PC-3 (cell line): ENCODE measurements around the gene ADARB2. TPM values are rescaled to one million over a fixed set of nuclear protein-coding genes. Genes with fewer than 3 reads are reported as not detected.

Experiments
- ATAC-seq: fragments of 200-7000 bp; cut with Tn5 transposase; 2 replicates; pipeline ENCODE4 v1.9.1; 2020; ENCODE audit warnings: mild to moderate bottlenecking, moderate library complexity
- BruUV-seq: library from RNA; stranded (reverse); fragments of 400-500 nt; replicated peaks from 2 replicates; lab custom pipeline; 2021; lab: Mats Ljungman, UMichigan
- CTCF ChIA-PET: fragments of 300-600 bp; sonication (Branson Sonifier 250); formaldehyde crosslinking; loops from one replicate; lab custom pipeline; 2022; ENCODE audit warnings: antibody characterized with exemption; lab: Charles Lee
- POLR2A ChIA-PET: fragments of 300-600 bp; sonication (Branson Sonifier 250); formaldehyde crosslinking; loops from one replicate; lab custom pipeline; 2022; ENCODE audit warnings: antibody characterized with exemption; ENCODE audit not compliant: unreplicated experiment; lab: Charles Lee
- DNase-seq: peaks from one replicate; pipeline ENCODE4 v3.0.0-alpha.2; 2015
- H2AFZ ChIP-seq: fragments of 300-600 bp; sonication (generic); 2 replicates; pipeline ENCODE4 v1.6.0; 2016; ENCODE audit warnings: antibody characterized with exemption, low read length
- H3F3A ChIP-seq: fragments of 300-600 bp; sonication (generic); one replicate; pipeline ENCODE4 v1.6.0; 2017; ENCODE audit warnings: antibody characterized with exemption, low read length, control low read depth, mild to moderate bottlenecking; ENCODE audit not compliant: unreplicated experiment
- H3K27ac ChIP-seq: fragments of 300-600 bp; sonication (generic); 2 replicates; pipeline ENCODE4 v1.5.1; 2016; ENCODE audit warnings: mild to moderate bottlenecking, low read length
- H3K27me3 ChIP-seq: fragments of 300-600 bp; sonication (generic); 2 replicates; pipeline ENCODE4 v1.6.1; 2016; ENCODE audit warnings: low read length, mixed read lengths
- H3K36me3 ChIP-seq: fragments of 300-600 bp; sonication (generic); 2 replicates; pipeline ENCODE4 v1.6.1; 2016; ENCODE audit warnings: low read depth, mixed run types, low read length, mixed read lengths
- H3K4me1 ChIP-seq: fragments of 300-600 bp; sonication (generic); 2 replicates; pipeline ENCODE4 v1.5.1; 2016; ENCODE audit warnings: low read length; ENCODE audit not compliant: insufficient read depth
- H3K4me2 ChIP-seq: fragments of 300-600 bp; sonication (generic); 2 replicates; pipeline ENCODE4 v1.6.0; 2016; ENCODE audit warnings: low read length
- H3K4me3 ChIP-seq: fragments of 300-600 bp; sonication (generic); 2 replicates; pipeline ENCODE4 v1.5.1; 2016; ENCODE audit warnings: mild to moderate bottlenecking, low read length, mixed read lengths
- H3K79me2 ChIP-seq: fragments of 300-600 bp; sonication (generic); 2 replicates; pipeline ENCODE4 v1.6.1; 2017; ENCODE audit warnings: low read length, mixed read lengths
- H3K9ac ChIP-seq: fragments of 300-600 bp; sonication (generic); 2 replicates; pipeline ENCODE4 v1.6.0; 2016; ENCODE audit warnings: mild to moderate bottlenecking, low read length
- H3K9me2 ChIP-seq: fragments of 300-600 bp; sonication (generic); replicated peaks from 2 replicates; pipeline ENCODE4 v1.6.1; 2016; ENCODE audit warnings: mixed run types, low read length, mixed read lengths
- H3K9me3 ChIP-seq: fragments of 300-600 bp; sonication (generic); 2 replicates; pipeline ENCODE4 v1.6.1; 2016; ENCODE audit warnings: low read length, mixed read lengths
- H4K20me1 ChIP-seq: fragments of 300-600 bp; sonication (generic); 2 replicates; pipeline ENCODE4 v1.6.1; 2016; ENCODE audit warnings: low read length, mixed read lengths
- EZH2 ChIP-seq: fragments of 300-600 bp; sonication (generic); IDR thresholded peaks from one replicate; pipeline ENCODE4 v1.6.1; 2017; ENCODE audit warnings: antibody characterized with exemption, mild to moderate bottlenecking, low read length; ENCODE audit not compliant: unreplicated experiment
- EZH2phosphoT487 ChIP-seq: fragments of 300-600 bp; sonication (generic); IDR thresholded peaks from 2 replicates; pipeline ENCODE4 v1.6.1; 2018; ENCODE audit warnings: mild to moderate bottlenecking, antibody characterized with exemption, low read length, borderline replicate concordance
- intact Hi-C: fragments of 100-400 bp; cut with micrococcal nuclease; formaldehyde crosslinking; loops from 2 replicates; pipeline ENCODE4 v1.9.0; 2023
- total RNA-seq: library from RNA; depleted of rRNA; stranded (reverse); fragments of >200 nt; gene quantifications from 2 replicates; pipeline ENCODE4 v1.2.3, GENCODE V29; 2014
- TF ChIP-seq, protein P1 (sequence below): fragments of 300-600 bp; sonication (generic); conservative IDR thresholded peaks from 2 replicates; pipeline ENCODE4 v1.5.1; 2017; ENCODE audit warnings: antibody characterized with exemption, low read depth, mild to moderate bottlenecking, low read length

Gene ADARB2
- total RNA-seq, 1 experiment from 2014 or later: not detected

DNA sequence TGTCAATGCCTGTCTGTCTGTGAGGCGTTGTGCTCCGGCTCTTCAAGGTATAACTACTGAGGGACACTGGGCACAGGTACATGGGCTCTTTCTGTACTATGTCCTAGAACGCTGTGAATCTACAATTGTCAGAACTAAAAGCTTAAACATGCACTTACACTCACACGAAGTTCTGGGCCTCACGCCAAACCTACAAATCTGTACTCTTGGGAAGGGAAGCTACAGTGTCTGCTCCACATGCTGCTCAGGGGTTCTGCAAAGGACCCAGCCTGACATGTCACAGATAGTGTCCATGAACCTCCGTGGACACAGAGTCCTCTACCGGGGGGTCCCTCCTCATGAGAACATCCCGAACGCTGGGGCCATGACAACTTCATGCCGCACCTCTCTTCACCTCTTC, 412.4 kb downstream of the ADARB2 start:
- H3K4me3 ChIP-seq: no peak overlapping the region
- BruUV-seq: no TSS peak
- H3K27me3 ChIP-seq: no peaks in the 10 kb centered on the region
- no peaks in the 10 kb centered on the region for H3F3A ChIP-seq
- ATAC-seq (no peak), DNase-seq (no peak)
- H3K9me3 ChIP-seq: no peaks in the 10 kb centered on the region
- H3K9ac ChIP-seq: no peak overlapping the region
- POLR2A ChIA-PET: no interaction called here
- CTCF ChIA-PET: no interaction called here
- TF ChIP-seq EZH2 (no peak), EZH2phosphoT487 (no peak)
- TF ChIP-seq, protein P1, sequence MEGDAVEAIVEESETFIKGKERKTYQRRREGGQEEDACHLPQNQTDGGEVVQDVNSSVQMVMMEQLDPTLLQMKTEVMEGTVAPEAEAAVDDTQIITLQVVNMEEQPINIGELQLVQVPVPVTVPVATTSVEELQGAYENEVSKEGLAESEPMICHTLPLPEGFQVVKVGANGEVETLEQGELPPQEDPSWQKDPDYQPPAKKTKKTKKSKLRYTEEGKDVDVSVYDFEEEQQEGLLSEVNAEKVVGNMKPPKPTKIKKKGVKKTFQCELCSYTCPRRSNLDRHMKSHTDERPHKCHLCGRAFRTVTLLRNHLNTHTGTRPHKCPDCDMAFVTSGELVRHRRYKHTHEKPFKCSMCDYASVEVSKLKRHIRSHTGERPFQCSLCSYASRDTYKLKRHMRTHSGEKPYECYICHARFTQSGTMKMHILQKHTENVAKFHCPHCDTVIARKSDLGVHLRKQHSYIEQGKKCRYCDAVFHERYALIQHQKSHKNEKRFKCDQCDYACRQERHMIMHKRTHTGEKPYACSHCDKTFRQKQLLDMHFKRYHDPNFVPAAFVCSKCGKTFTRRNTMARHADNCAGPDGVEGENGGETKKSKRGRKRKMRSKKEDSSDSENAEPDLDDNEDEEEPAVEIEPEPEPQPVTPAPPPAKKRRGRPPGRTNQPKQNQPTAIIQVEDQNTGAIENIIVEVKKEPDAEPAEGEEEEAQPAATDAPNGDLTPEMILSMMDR: no peak
- no peaks in the 10 kb centered on the region for H3K79me2 ChIP-seq
- H3K4me1 ChIP-seq: no peaks in the 10 kb centered on the region
- intact Hi-C loops: no loop called here
- H3K27ac ChIP-seq: no peak overlapping the region
- no peaks in the 10 kb centered on the region for H4K20me1 ChIP-seq
- no peak overlapping the region for H3K4me2 ChIP-seq
- no peak overlapping the region for H2AFZ ChIP-seq
- H3K9me2 ChIP-seq: no peaks in the 10 kb centered on the region
- H3K36me3 ChIP-seq: no peaks in the 10 kb centered on the region

DNA sequence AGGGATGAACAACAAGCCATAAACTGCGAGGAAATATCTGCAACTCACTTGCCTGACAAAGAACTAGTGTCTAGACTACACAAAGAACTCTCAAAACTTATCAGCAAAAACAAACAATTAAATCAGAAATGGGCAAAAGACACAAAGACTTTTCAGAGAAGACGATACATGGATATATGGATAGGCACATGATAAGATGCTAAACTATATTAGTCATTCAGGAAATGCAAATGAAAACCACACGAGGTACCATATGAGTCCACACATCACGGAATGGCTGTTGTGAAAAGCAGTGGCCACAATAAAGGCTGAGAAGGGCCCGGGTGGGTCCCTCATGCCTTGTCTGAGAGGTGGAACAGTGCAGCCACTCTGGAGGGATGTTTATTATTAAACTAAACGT, 413.4 kb downstream of the ADARB2 start:
- Histone ChIP-seq H3K4me3 (no peak overlapping the region), H3K9me3 (no peaks in the 10 kb centered on the region), H3K27me3 (no peaks in the 10 kb centered on the region), H3K36me3 (no peaks in the 10 kb centered on the region), H3F3A (no peaks in the 10 kb centered on the region), H3K79me2 (no peaks in the 10 kb centered on the region), H2AFZ (no peak overlapping the region), H3K4me2 (no peak overlapping the region), H4K20me1 (no peaks in the 10 kb centered on the region), H3K27ac (no peak overlapping the region), H3K9me2 (no peaks in the 10 kb centered on the region), H3K4me1 (no peaks in the 10 kb centered on the region), H3K9ac (no peak overlapping the region)
- ChIA-PET POLR2A (no interaction called here), CTCF (no interaction called here)
- intact Hi-C loops: no loop called here
- TF ChIP-seq EZH2 (no peak), EZH2phosphoT487 (no peak)
- TF ChIP-seq, protein P1: no peak
- DNase-seq (no peak), ATAC-seq (no peak)
- BruUV-seq: no TSS peak

DNA sequence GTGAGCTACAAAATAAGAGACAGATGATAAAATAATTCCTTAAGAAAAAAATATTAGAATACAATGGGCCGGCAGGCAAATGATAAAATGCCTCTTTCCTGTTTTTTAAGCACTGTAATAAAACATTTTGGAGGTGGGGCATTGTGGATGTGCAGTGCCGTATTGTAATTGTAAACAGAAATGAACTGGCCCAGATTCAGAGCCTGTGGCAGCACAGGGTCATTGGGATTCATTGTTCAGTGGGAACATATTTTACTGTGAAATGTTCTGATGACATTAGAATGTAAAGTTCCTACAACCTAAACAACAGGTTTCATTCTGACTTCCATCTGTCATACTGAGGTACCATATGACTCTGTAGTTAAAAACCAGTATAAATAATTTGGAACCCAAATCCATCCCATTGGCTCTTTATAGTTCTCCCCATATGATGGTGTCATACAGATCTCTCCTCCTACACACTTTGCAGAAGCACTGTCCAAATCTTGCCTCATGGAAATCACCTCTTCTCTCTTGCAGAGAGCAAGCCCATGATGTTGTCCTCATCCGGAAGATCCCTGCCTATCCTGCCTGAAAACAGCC, 416.5 kb downstream of the ADARB2 start:
- Histone ChIP-seq H3K9me3 (no peaks in the 10 kb centered on the region), H3K36me3 (no peaks in the 10 kb centered on the region), H3K9me2 (no peaks in the 10 kb centered on the region), H3K27me3 (no peaks in the 10 kb centered on the region), H3K9ac (no peak overlapping the region), H2AFZ (no peak overlapping the region), H3K4me3 (no peak overlapping the region), H3K4me2 (no peak overlapping the region), H3K27ac (no peak overlapping the region), H3F3A (no peaks in the 10 kb centered on the region), H3K4me1 (no peaks in the 10 kb centered on the region), H4K20me1 (no peaks in the 10 kb centered on the region), H3K79me2 (no peaks in the 10 kb centered on the region)
- intact Hi-C loops: no loop called here
- no peak for ATAC-seq
- POLR2A ChIA-PET: no interaction called here
- TF ChIP-seq EZH2 (no peak), EZH2phosphoT487 (no peak)
- TF ChIP-seq, protein P1: no peak
- DNase-seq: no peak
- BruUV-seq: no TSS peak
- CTCF ChIA-PET: no interaction called here
